Neuron (in vitro differentiated cells): Measurements from ENCODE around the gene VWDE.
"Not testable (repeated sequence)": the region's sequence is repeated elsewhere in the genome, so short reads cannot be mapped to it uniquely, and the experiment has no call there.

ENCODE experiments used
- H2AFZ ChIP-seq: one replicate; pipeline ENCODE4 v1.6.1; 2013; ENCODE audit warnings: low read depth, mild to moderate bottlenecking, inconsistent platforms, low read length, moderate library complexity
- H3K27me3 ChIP-seq: one replicate; pipeline ENCODE4 v1.6.1; 2013; ENCODE audit warnings: low read length; ENCODE audit not compliant: insufficient read depth
- H3K36me3 ChIP-seq: one replicate; pipeline ENCODE4 v1.6.1; 2013; ENCODE audit warnings: low read length; ENCODE audit not compliant: insufficient read depth
- H3K4me1 ChIP-seq: one replicate; pipeline ENCODE4 v1.6.1; 2013; ENCODE audit warnings: low read length; ENCODE audit not compliant: insufficient read depth
- H3K4me3 ChIP-seq: 2 replicates; pipeline ENCODE4 v1.5.1; 2013; ENCODE audit warnings: mild to moderate bottlenecking, low read length, moderate library complexity
- H3K9me3 ChIP-seq: one replicate; pipeline ENCODE4 v1.6.1; 2013; ENCODE audit warnings: low read length

Gene VWDE

GRCh38 chr7:12403287-12404181 is at the start of gene VWDE:
TSS of gene VWDE (minus strand) at chr7:12403865. CDS start at chr7:12403716, 149 bp downstream.
- H3K9me3 ChIP-seq, result peaks cover 2% of the 10 kb centered on the region
- peak within 1 kb of the TSS; percentile 40 for H2AFZ ChIP-seq
- peaks cover 7% of the 10 kb centered on the region for H3K4me1 ChIP-seq
- H3K27me3 ChIP-seq, result peaks cover 33% of the 10 kb centered on the region
- no peaks in the 10 kb centered on the region for H3K36me3 ChIP-seq
- H3K4me3 ChIP-seq, result peak within 1 kb of the TSS; percentile 28

DNA sequence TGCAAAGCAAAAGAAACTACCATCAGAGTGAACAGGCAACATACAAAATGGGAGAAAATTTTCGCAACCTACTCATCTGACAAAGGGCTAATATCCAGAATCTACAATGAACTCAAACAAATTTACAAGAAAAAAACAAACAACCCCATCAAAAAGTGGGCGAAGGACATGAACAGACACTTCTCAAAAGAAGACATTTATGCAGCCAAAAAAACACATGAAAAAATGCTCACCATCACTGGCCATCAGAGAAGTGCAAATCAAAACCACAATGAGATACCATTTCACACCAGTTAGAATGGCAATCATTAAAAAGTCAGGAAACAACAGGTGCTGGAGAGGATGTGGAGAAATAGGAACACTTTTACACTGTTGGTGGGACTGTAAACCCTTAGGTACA is 49.5 kb upstream of the VWDE start:
- H3K36me3 ChIP-seq, result not testable (repeated sequence)

DNA sequence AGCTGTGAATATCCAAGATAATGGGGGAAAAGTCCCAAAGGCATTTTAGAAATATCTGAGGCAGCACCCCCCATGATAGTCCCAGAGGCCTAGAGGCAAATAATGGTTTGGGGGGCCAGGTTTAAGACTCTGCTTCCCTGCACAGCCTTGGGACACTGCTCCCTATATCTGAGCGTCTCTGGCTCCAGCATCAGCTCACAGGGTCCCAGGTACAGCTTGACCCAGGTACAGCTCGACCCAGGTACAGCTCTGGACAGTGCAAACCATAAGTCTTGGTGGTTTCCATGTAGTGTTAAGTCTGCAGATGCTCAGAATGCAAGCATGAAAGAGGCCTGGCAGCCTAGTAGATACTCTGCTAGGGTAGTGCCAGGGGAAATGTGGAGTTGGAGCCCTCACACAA is 47.0 kb upstream of the VWDE start:
- Histone ChIP-seq H3K9me3 (no peaks in the 10 kb centered on the region), H3K36me3 (no peaks in the 10 kb centered on the region), H3K4me3 (no peak overlapping the region), H2AFZ (no peak overlapping the region), H3K4me1 (no peaks in the 10 kb centered on the region), H3K27me3 (no peaks in the 10 kb centered on the region)

More for the DNA sequence above, 49.5 kb upstream of the VWDE start:
- not testable (repeated sequence) for H3K27me3 ChIP-seq, H3K9me3 ChIP-seq, H2AFZ ChIP-seq, H3K4me3 ChIP-seq, H3K4me1 ChIP-seq

DNA sequence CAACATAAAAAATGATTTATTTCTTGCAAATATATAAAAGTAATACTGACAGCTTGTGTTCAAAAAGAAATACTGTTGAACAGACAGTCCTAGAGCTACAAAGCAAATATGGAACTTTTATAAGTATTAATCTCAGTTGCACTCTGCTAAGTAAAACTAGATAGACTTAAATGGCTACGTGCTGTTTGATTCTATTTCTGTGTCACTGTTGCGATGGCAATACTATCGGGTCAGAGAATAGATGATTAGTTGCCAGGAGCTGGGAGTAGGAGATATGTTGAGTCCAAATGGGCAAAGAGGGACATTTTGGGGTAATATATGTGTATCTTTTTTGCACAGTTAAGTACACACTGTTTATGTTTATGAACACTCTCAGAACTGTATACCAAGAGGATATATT is 41.1 kb upstream of the VWDE start:
- no peaks in the 10 kb centered on the region for H3K4me1 ChIP-seq
- H3K9me3 ChIP-seq, result no peaks in the 10 kb centered on the region
- no peak overlapping the region for H3K4me3 ChIP-seq
- no peak overlapping the region for H2AFZ ChIP-seq
- H3K27me3 ChIP-seq, result no peaks in the 10 kb centered on the region
- no peaks in the 10 kb centered on the region for H3K36me3 ChIP-seq

GRCh38 chr7:12440229-12440628 is 36.6 kb upstream of the VWDE start:
- no peaks in the 10 kb centered on the region for H3K9me3 ChIP-seq
- no peak overlapping the region for H2AFZ ChIP-seq
- no peak overlapping the region for H3K4me3 ChIP-seq
- peaks cover 3% of the 10 kb centered on the region for H3K4me1 ChIP-seq
- no peaks in the 10 kb centered on the region for H3K27me3 ChIP-seq
- H3K36me3 ChIP-seq, result no peaks in the 10 kb centered on the region

- Histone ChIP-seq H3K4me3 (no peak overlapping the region), H3K36me3 (no peaks in the 10 kb centered on the region), H3K4me1 (peaks cover 5% of the 10 kb centered on the region), H2AFZ (no peak overlapping the region), H3K27me3 (no peaks in the 10 kb centered on the region), H3K9me3 (no peaks in the 10 kb centered on the region)
Observed at GRCh38 chr7:12436896-12437535, 33.4 kb upstream of the VWDE start.

GRCh38 chr7:12436126-12436525 is 32.5 kb upstream of the VWDE start:
- H3K9me3 ChIP-seq, result no peaks in the 10 kb centered on the region
- peaks cover 8% of the 10 kb centered on the region for H3K4me1 ChIP-seq
- no peak overlapping the region for H2AFZ ChIP-seq
- H3K27me3 ChIP-seq, result no peaks in the 10 kb centered on the region
- H3K4me3 ChIP-seq, result no peak overlapping the region
- H3K36me3 ChIP-seq, result no peaks in the 10 kb centered on the region

DNA sequence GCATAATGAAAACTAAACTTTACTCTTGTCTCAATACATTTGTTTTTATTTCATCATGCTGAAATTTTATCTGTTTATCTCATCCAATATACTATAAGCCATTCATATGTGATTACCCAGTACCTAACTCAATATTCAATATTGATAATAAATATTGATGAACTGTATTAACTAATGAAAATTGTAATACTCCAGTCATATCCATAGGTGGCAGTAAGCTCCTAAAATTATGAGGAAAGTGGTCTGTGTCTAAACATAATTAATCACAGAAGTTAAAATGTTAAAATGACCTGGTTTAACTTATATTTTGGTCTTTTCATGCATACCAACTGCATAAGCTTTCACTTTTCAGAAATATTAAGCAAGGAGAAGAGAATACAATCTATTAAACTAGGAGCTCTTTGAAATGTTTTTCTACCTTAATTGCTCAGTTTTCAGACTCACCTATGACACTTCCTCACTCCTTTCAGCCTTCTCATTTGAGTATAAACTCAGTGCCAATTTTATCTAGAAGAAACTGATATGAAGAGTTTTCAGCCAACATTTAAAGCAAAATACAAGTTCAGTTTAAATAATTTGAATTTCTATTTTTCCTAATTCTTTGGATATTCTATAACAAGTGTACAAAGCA is 30.5 kb upstream of the VWDE start:
- Histone ChIP-seq H3K4me1 (peaks cover 6% of the 10 kb centered on the region), H3K9me3 (no peaks in the 10 kb centered on the region)

GRCh38 chr7:12431886-12432556 is 28.4 kb upstream of the VWDE start:
- Histone ChIP-seq H3K9me3 (no peaks in the 10 kb centered on the region), H3K36me3 (no peaks in the 10 kb centered on the region), H2AFZ (peak overlapping the region; percentile 96), H3K4me3 (no peak overlapping the region), H3K4me1 (peaks cover 6% of the 10 kb centered on the region), H3K27me3 (no peaks in the 10 kb centered on the region)

More for the DNA sequence above, 30.5 kb upstream of the VWDE start:
- no peak overlapping the region for H3K4me3 ChIP-seq
- no peaks in the 10 kb centered on the region for H3K36me3 ChIP-seq
- H3K27me3 ChIP-seq, result no peaks in the 10 kb centered on the region
- no peak overlapping the region for H2AFZ ChIP-seq

DNA sequence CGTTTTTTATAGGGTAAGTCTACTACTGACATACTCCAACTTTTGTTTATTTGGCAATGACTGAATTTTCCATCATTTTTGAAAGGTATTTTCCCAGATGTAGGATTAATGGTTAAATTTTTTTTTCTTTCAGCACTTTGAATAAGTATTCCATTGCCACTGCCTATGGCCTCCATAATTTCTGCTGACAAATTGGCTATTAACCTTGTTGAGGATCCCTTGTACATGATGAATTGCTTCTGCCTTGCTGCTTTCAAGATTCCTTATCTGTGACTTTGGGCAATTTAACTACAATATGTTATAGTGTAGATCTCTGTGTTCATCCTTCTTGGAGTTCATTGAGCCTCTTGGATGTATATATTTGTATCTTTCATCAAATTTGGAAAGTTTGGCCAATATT is 21.6 kb upstream of the VWDE start:
- H3K9me3 ChIP-seq, result no peaks in the 10 kb centered on the region
- H3K36me3 ChIP-seq, result no peaks in the 10 kb centered on the region
- no peak overlapping the region for H2AFZ ChIP-seq
- no peaks in the 10 kb centered on the region for H3K4me1 ChIP-seq
- peaks cover 2% of the 10 kb centered on the region for H3K27me3 ChIP-seq
- no peak overlapping the region for H3K4me3 ChIP-seq

- no peaks in the 10 kb centered on the region for H3K4me1 ChIP-seq
- no peak overlapping the region for H3K4me3 ChIP-seq
- H3K27me3 ChIP-seq, result peaks cover 2% of the 10 kb centered on the region
- no peaks in the 10 kb centered on the region for H3K36me3 ChIP-seq
- H3K9me3 ChIP-seq, result no peaks in the 10 kb centered on the region
- H2AFZ ChIP-seq, result no peak overlapping the region
Observed at GRCh38 chr7:12423997-12424745, 20.5 kb upstream of the VWDE start.

DNA sequence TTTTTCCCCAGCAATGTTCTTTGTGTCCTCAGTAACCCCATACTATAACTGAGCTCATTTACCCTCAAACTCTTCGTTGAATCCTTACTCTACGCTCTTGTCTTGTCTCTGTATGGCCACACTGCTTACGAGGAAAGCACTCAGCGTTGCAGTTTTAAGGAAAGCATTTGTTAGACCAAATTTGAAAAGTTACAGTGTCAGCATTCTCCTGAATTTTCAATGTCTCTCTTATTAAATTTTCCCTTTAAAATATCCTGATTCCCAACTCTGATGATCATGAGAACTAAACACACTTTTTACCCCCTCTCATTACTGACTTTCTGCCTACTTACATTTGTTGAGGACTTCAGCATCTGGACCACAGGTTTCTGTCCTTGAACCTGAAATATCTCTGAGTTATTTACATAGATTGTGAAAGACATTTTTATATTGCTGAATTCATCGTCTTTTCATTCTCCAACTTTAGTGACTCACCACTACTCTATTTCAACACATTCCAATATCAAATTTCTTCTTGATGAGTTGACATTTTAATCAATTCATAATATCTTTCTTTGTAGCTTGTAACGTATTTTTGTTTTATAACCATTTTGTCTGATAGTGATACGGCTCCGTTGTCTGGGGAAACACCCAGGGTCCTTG is 19.8 kb upstream of the VWDE start:
- no peaks in the 10 kb centered on the region for H3K4me1 ChIP-seq
- H3K4me3 ChIP-seq, result no peak overlapping the region
- no peak overlapping the region for H2AFZ ChIP-seq
- no peaks in the 10 kb centered on the region for H3K9me3 ChIP-seq
- H3K27me3 ChIP-seq, result peaks cover 2% of the 10 kb centered on the region
- no peaks in the 10 kb centered on the region for H3K36me3 ChIP-seq
